Retinal pigment epithelial cell (primary cell): ENCODE data around the gene PRLR.
"Not testable (repeated sequence)": the region's sequence is repeated elsewhere in the genome, so short reads cannot be mapped to it uniquely, and the experiment has no call there.

Experiments used
- DNase-seq: peaks from one replicate; pipeline ENCODE4 v3.0.0-alpha.2; 2010; ENCODE audit warnings: low read depth
- H3K4me3 ChIP-seq: 2 replicates; pipeline ENCODE4 v1.5.1; 2011; ENCODE audit warnings: mild to moderate bottlenecking, low read length, control low read depth, moderate library complexity
- CTCF ChIP-seq: conservative IDR thresholded peaks from 2 replicates; pipeline ENCODE4 v1.5.1; 2011; ENCODE audit warnings: low read depth, low read length, control low read depth, inconsistent platforms

The PRLR gene

GRCh38 chr5:35117967-35118366, 112.3 kb downstream of the PRLR start:
- TF ChIP-seq CTCF: no peak
- DNase-seq: no peak
- H3K4me3 ChIP-seq: no peak overlapping the region

GRCh38 chr5:35115920-35116319, 114.4 kb downstream of the PRLR start:
- no peak for TF ChIP-seq CTCF
- H3K4me3 ChIP-seq: no peak overlapping the region
- DNase-seq: no peak

GRCh38 chr5:35114698-35115097, 115.6 kb downstream of the PRLR start:
- no peak for DNase-seq
- TF ChIP-seq CTCF: no peak
- no peak overlapping the region for H3K4me3 ChIP-seq

- no peak overlapping the region for H3K4me3 ChIP-seq
- no peak for DNase-seq
- TF ChIP-seq CTCF: no peak
These were observed 118.0 kb downstream of the PRLR start for GRCh38 chr5:35112300-35112699.

GRCh38 chr5:35104550-35104949, 125.7 kb downstream of the PRLR start:
- DNase-seq, H3K4me3 ChIP-seq: not testable (repeated sequence)

GRCh38 chr5:35103637-35104299, 126.5 kb downstream of the PRLR start:
- no peak for TF ChIP-seq CTCF
- DNase-seq: no peak
- no peak overlapping the region for H3K4me3 ChIP-seq

- DNase-seq, H3K4me3 ChIP-seq: not testable (repeated sequence)
These were observed 128.6 kb downstream of the PRLR start for GRCh38 chr5:35101720-35102119.

GRCh38 chr5:35101016-35101415, 129.3 kb downstream of the PRLR start:
- no peak overlapping the region for H3K4me3 ChIP-seq
- TF ChIP-seq CTCF: no peak
- DNase-seq: no peak
